ENCODE measurements around the gene LCNL1. TPM values are rescaled to one million over a fixed set of nuclear protein-coding genes. Genes with fewer than 3 reads are reported as not detected.
A peak's percentile ranks its signal among the peaks of the same experiment; 100 is the strongest.

The LCNL1 gene
- total RNA-seq, 1 donor from 2014 or later, result not detected

- Mint-ChIP-seq H3K36me3 (ENCODE audit: insufficient read depth) (no peaks in the 10 kb centered on the region), H3K9me3 (ENCODE audit: low read depth) (no peaks in the 10 kb centered on the region), H3K27ac (peak overlapping the region; percentile 56), H3K4me1 (ENCODE audit: low read depth) (peaks cover 2% of the 10 kb centered on the region), H3K4me3 (ENCODE audit: low read depth) (peak overlapping the region; percentile 78), H3K27me3 (no peaks in the 10 kb centered on the region)
- TF ChIP-seq, protein P1, sequence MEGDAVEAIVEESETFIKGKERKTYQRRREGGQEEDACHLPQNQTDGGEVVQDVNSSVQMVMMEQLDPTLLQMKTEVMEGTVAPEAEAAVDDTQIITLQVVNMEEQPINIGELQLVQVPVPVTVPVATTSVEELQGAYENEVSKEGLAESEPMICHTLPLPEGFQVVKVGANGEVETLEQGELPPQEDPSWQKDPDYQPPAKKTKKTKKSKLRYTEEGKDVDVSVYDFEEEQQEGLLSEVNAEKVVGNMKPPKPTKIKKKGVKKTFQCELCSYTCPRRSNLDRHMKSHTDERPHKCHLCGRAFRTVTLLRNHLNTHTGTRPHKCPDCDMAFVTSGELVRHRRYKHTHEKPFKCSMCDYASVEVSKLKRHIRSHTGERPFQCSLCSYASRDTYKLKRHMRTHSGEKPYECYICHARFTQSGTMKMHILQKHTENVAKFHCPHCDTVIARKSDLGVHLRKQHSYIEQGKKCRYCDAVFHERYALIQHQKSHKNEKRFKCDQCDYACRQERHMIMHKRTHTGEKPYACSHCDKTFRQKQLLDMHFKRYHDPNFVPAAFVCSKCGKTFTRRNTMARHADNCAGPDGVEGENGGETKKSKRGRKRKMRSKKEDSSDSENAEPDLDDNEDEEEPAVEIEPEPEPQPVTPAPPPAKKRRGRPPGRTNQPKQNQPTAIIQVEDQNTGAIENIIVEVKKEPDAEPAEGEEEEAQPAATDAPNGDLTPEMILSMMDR (IDR thresholded peaks at IDR 0.05; ENCODE audit: unreplicated experiment), result no peak
- DNase-seq (ENCODE audit: low spot score, unreplicated experiment), result no peak
Measured at GRCh38 chr9:136949239-136949816, 33.5 kb upstream of the LCNL1 start.

GRCh38 chr9:136949817-136950655 is 32.8 kb upstream of the LCNL1 start:
- TF ChIP-seq, protein P1 (IDR thresholded peaks at IDR 0.05; ENCODE audit: unreplicated experiment), result peak; percentile 26
- Mint-ChIP-seq H3K4me3 (ENCODE audit: low read depth) (peak overlapping the region; percentile 78), H3K4me1 (ENCODE audit: low read depth) (peaks cover 2% of the 10 kb centered on the region), H3K9me3 (ENCODE audit: low read depth) (no peaks in the 10 kb centered on the region), H3K36me3 (ENCODE audit: insufficient read depth) (no peaks in the 10 kb centered on the region), H3K27ac (peak overlapping the region; percentile 97), H3K27me3 (no peaks in the 10 kb centered on the region)
- peak; percentile 98 for DNase-seq (ENCODE audit: low spot score, unreplicated experiment)

DNA sequence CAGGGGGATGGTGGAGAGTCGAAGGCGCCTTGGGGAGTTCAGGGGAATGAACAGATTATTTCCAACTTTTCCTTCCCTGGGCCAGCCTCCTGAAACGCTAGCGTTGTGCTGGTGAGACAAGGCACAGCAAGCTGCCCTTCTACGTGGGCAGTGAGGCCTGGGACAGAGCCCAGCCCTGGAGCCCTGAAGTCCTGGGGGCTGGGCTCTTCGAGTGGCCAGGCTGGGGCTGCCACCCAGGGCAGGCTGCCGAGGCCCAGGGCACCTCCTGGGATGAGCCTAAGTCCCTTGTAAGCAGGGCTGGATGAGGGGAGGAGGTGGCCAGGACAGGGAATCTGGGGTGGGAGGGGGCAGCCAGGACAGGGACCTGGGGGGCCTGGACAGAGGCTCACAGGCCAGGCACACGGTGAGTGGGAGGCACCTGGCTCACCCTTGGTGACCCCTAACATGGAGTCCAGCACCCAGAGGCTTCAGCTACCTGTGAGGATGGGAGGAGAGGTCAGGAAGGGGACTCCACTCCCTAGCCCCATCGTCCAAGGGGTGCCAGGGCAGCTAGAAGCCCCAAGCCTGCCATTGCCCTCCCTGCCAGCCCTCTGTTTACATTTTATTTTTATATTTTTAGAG is 32.0 kb upstream of the LCNL1 start:
- H3K27me3 Mint-ChIP-seq, result no peaks in the 10 kb centered on the region
- no peaks in the 10 kb centered on the region for H3K9me3 Mint-ChIP-seq (ENCODE audit: low read depth)
- no peaks in the 10 kb centered on the region for H3K36me3 Mint-ChIP-seq (ENCODE audit: insufficient read depth)
- peaks cover 2% of the 10 kb centered on the region for H3K4me1 Mint-ChIP-seq (ENCODE audit: low read depth)
- peak overlapping the region; percentile 97 for H3K27ac Mint-ChIP-seq
- no peak for DNase-seq (ENCODE audit: low spot score, unreplicated experiment)
- peak overlapping the region; percentile 76 for H3K4me3 Mint-ChIP-seq (ENCODE audit: low read depth)
- TF ChIP-seq, protein P1 (IDR thresholded peaks at IDR 0.05; ENCODE audit: unreplicated experiment), result no peak

GRCh38 chr9:136951541-136952320 is 31.1 kb upstream of the LCNL1 start, which contains the start of gene LCN12:
Gene LCN12 (plus strand): TSS chr9:136952273. CDS start chr9:136952328, 55 bp downstream.
- TF ChIP-seq, protein P1 (IDR thresholded peaks at IDR 0.05; ENCODE audit: unreplicated experiment), result no peak
- peaks cover 2% of the 10 kb centered on the region for H3K4me1 Mint-ChIP-seq (ENCODE audit: low read depth)
- no peak within 1 kb of the TSS for H3K4me3 Mint-ChIP-seq (ENCODE audit: low read depth)
- DNase-seq (ENCODE audit: low spot score, unreplicated experiment), result no peak
- H3K27me3 Mint-ChIP-seq, result no peaks in the 10 kb centered on the region
- H3K36me3 Mint-ChIP-seq (ENCODE audit: insufficient read depth), result no peaks in the 10 kb centered on the region
- peaks cover 7% of the 10 kb centered on the region for H3K9me3 Mint-ChIP-seq (ENCODE audit: low read depth)
- H3K27ac Mint-ChIP-seq, result no peak within 1 kb of the TSS

Data from progenitor cell of endocrine pancreas (in vitro differentiated cells).